Right atrium auricular region (tissue), 2 donors: Measurements from ENCODE around the gene PAN3. TPM values are rescaled to one million over a fixed set of nuclear protein-coding genes. Genes with fewer than 3 reads are reported as not detected.

Experiments
- DNase-seq: peaks from one replicate; pipeline ENCODE4 v3.0.0-alpha.2; 2019; ENCODE audit warnings: low spot score
- H3K27ac ChIP-seq, 2 donors: fragments of 200-600 bp; sonication (generic); 1 replicate in 1 of 2; 2 replicates in 1 of 2; pipeline ENCODE4 v1.5.1; 2016 to 2019
- H3K27me3 ChIP-seq, 2 donors: fragments of 200-600 bp; sonication (generic); one replicate each; pipeline versions ENCODE4 v1.5.1 to v1.6.0; 2017 to 2019
- H3K36me3 ChIP-seq: fragments of 200-600 bp; sonication (generic); one replicate; pipeline ENCODE4 v1.5.1; 2016
- H3K4me1 ChIP-seq, 2 donors: fragments of 200-600 bp; sonication (generic); one replicate each; pipeline versions ENCODE4 v1.5.1 to v1.6.0; 2017 to 2019
- H3K4me3 ChIP-seq, 2 donors: fragments of 200-600 bp; sonication (generic); 1 replicate in 1 of 2; 2 replicates in 1 of 2; pipeline ENCODE4 v1.5.1; 2017 to 2019; ENCODE audit warnings: mild to moderate bottlenecking in 1 of 2, moderate library complexity in 1 of 2
- H3K9me3 ChIP-seq, 2 donors: fragments of 200-600 bp; sonication (generic); one replicate each; pipeline ENCODE4 v1.5.1; 2019
- total RNA-seq, 2 donors: library from RNA; depleted of rRNA; stranded (reverse); fragments of >200 nt; gene quantifications; one replicate each; pipeline ENCODE4 v1.1.0, GENCODE V29; 2016
- TF ChIP-seq, protein P1 (sequence below), 2 donors: fragments of 200-600 bp; sonication (generic); IDR thresholded peaks; one replicate each; pipeline ENCODE4 v1.5.1; 2019; ENCODE audit warnings: antibody characterized with exemption in 2 of 2

Gene PAN3
- total RNA-seq, 2 donors from 2014 or later, result 8.7 to 12.0 TPM

DNA sequence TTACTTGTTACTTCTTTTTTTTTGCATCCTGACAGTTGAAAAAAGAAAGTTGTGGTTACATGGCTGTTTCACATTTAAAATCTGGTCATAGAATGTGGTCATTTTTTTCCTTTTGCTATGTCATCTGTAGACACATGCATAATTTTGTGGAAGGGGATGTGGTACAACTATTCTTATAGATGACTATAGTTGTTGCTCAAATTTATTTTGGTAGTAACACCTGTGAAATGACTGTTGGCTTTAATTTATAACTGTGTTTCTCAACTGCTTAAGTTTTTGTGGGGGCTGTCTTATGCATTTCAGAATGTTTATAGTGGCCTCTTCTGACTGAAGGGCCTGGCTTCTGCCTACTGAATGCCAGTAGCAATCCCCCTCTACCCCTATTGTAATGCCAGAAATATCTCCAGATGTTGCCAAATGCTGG, 130.5 kb downstream of the PAN3 start:
- TF ChIP-seq, protein P1, sequence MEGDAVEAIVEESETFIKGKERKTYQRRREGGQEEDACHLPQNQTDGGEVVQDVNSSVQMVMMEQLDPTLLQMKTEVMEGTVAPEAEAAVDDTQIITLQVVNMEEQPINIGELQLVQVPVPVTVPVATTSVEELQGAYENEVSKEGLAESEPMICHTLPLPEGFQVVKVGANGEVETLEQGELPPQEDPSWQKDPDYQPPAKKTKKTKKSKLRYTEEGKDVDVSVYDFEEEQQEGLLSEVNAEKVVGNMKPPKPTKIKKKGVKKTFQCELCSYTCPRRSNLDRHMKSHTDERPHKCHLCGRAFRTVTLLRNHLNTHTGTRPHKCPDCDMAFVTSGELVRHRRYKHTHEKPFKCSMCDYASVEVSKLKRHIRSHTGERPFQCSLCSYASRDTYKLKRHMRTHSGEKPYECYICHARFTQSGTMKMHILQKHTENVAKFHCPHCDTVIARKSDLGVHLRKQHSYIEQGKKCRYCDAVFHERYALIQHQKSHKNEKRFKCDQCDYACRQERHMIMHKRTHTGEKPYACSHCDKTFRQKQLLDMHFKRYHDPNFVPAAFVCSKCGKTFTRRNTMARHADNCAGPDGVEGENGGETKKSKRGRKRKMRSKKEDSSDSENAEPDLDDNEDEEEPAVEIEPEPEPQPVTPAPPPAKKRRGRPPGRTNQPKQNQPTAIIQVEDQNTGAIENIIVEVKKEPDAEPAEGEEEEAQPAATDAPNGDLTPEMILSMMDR (IDR thresholded peaks at IDR 0.05), result no peak
- no peak overlapping the region for H3K27ac ChIP-seq
- no peak overlapping the region for H3K4me3 ChIP-seq
- no peaks in the 10 kb centered on the region for H3K27me3 ChIP-seq
- no peaks in the 10 kb centered on the region for H3K4me1 ChIP-seq
- H3K36me3 ChIP-seq, result peaks cover 30% of the 10 kb centered on the region
- no peaks in the 10 kb centered on the region for H3K9me3 ChIP-seq
- DNase-seq, result no peak

DNA sequence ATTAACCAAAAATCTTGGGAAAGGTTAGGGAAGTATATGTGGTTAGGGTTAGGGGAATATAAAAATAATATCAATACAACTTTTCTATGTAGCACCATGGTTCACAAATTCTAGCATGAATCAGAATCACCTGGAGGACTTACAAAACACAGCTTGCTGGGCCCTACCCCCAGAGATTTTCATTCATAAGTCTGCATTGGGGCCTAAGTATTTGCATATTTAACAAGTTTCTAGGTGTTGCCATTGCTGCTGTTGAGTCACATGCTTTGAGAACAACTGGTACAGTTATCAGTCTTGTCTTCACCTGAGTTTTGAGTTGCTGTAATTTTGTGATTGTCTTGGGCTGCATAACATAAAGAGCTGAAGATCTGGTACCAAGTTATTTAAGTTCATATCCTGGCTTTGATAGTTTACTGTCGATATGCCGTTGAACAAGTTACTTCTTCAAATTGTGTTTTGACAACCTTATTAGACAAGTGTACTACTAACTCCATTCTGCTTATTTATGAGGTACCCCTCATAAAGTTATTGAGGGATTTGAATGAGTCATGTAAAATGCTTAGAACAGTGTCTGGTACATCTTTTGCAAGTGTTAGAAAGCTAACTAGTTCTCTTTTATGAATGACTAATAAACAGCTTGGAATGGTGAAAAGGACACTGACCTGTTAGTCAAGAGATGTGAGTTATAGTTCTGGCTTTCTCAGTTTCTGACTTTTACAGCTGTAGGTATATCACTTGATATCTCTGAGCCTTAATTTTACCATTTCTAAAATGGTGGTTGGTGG, 132.9 kb downstream of the PAN3 start:
- TF ChIP-seq, protein P1 (IDR thresholded peaks at IDR 0.05), result no peak
- Histone ChIP-seq H3K4me1 (no peaks in the 10 kb centered on the region), H3K9me3 (no peaks in the 10 kb centered on the region), H3K4me3 (no peak overlapping the region), H3K27me3 (no peaks in the 10 kb centered on the region), H3K36me3 (peaks cover 24% of the 10 kb centered on the region), H3K27ac (no peak overlapping the region)
- no peak for DNase-seq

DNA sequence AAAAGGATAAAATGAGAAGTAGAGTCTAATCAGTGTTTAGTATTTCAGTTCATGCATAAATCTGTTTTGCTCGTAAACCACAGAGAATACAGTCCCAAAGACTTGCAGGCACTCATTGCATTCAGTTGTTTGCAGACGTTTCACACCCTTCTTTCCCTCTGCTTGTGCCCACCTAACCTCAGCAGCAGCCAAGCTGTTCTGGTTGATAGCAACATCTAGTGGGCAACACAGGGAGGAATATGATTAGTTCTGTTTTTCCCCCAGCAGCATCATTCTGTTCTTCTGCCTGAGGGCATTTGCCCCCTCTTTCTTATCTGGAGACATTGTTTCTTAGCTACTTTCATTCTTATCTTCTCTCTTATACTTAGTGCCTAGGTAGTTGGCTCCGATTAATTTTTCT, 135.6 kb downstream of the PAN3 start:
- Histone ChIP-seq H3K4me3 (no peak overlapping the region), H3K9me3 (no peaks in the 10 kb centered on the region), H3K27ac (no peak overlapping the region), H3K36me3 (peaks cover 15% of the 10 kb centered on the region), H3K27me3 (no peaks in the 10 kb centered on the region), H3K4me1 (no peaks in the 10 kb centered on the region)
- no peak for DNase-seq
- TF ChIP-seq, protein P1 (IDR thresholded peaks at IDR 0.05), result no peak

DNA sequence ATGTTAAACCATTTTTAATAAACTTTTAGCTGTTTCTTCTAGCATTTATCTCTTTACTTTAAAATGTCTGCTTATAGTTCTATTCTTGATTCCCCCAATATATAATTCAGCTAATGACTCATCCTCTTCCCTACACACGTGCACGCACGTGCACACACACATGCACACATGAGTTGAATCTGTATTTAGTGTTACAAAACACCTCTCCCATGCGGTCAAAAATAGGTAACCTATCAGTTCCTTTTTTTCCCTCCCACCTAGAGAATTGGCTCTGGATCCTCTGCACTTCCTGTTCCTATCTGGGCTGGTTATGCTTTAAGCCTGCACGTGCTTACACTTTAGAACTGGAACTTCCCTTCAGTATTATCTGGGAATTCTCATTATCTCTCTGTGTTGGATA, 144.1 kb downstream of the PAN3 start:
- Histone ChIP-seq H3K4me3 (no peak overlapping the region), H3K36me3 (peaks cover 55% of the 10 kb centered on the region), H3K9me3 (no peaks in the 10 kb centered on the region), H3K27me3 (no peaks in the 10 kb centered on the region), H3K4me1 (no peaks in the 10 kb centered on the region), H3K27ac (no peak overlapping the region)
- no peak for DNase-seq
- TF ChIP-seq, protein P1 (IDR thresholded peaks at IDR 0.05), result no peak

DNA sequence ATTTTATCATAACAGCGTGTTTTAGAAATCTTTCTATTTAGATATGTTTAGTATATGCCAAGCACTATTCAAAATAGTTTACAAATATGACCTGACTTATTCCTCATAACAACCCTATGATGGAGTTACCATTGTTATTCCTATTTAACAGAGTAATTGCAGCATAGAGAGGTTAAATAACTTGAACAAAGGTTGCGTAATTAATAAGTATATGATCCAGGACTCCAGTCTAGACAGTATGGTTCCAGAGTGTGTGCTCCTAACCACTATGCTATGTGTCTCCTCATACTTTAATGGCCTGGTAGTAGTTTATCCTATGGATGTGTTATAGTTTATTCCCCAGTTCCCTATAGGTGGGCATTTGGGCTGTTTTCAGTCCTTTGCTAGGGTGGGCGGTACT, 145.3 kb downstream of the PAN3 start:
- Histone ChIP-seq H3K27ac (no peak overlapping the region), H3K9me3 (no peaks in the 10 kb centered on the region), H3K4me1 (no peaks in the 10 kb centered on the region), H3K36me3 (peaks cover 61% of the 10 kb centered on the region), H3K4me3 (no peak overlapping the region), H3K27me3 (no peaks in the 10 kb centered on the region)
- DNase-seq, result no peak
- TF ChIP-seq, protein P1 (IDR thresholded peaks at IDR 0.05), result no peak

DNA sequence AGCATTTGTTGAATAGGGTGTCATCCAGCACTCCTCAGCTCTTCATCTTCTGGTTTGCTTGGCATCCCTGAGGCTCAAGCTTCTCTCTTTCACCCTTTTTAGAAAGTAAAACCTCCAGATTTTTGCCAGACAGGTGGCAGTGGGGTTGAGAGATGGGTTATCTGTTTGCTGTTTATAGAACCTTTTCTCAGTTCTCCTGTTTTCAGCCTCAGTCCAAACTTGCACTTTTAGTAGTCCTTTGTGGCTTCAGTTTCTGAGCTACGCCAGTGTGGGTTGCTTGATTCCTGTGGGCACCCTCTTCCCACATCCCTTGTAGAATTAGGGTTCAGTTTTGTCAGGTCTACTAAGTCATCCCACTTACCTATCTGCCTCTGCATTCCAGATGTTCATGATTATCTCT, 147.9 kb downstream of the PAN3 start:
- TF ChIP-seq, protein P1 (IDR thresholded peaks at IDR 0.05), result no peak
- Histone ChIP-seq H3K4me3 (no peak overlapping the region), H3K27ac (no peak overlapping the region), H3K27me3 (no peaks in the 10 kb centered on the region), H3K4me1 (no peaks in the 10 kb centered on the region), H3K9me3 (no peaks in the 10 kb centered on the region), H3K36me3 (peaks cover 50% of the 10 kb centered on the region)
- no peak for DNase-seq
